Transverse colon (tissue), 4 donors: ENCODE measurements around the gene PPP1R12B.
"Not testable (repeated sequence)": the region's sequence is repeated elsewhere in the genome, so short reads cannot be mapped to it uniquely, and the experiment has no call there.

Experiments
- EP300 ChIP-seq: sonication (generic); formaldehyde crosslinking; IDR thresholded peaks from one replicate; pipeline ENCODE4 v1.6.1; 2017; ENCODE audit warnings: antibody characterized with exemption, low read depth
- POLR2A ChIP-seq: fragments of 450-650 bp; IDR thresholded peaks from one replicate; pipeline ENCODE4 v1.6.1; 2016; ENCODE audit warnings: antibody characterized with exemption, mild to moderate bottlenecking, moderate library complexity
- POLR2AphosphoS5 ChIP-seq, 3 donors: sonication (generic); formaldehyde crosslinking; IDR thresholded peaks; one replicate each; pipeline ENCODE4 v1.6.1; 2016; ENCODE audit warnings: antibody characterized with exemption in 3 of 3
- TF ChIP-seq, protein P1 (sequence below), 5 experiments: fragments of 200-600 bp in 3 of 5; fragments of 450-650 bp in 2 of 5; sonication (generic) in 3 of 5; IDR thresholded peaks; 1 replicate in 2 of 5; 2 replicates in 3 of 5; pipeline ENCODE4 v1.5.1; 2016 to 2017; ENCODE audit warnings: antibody characterized with exemption in 5 of 5, inconsistent platforms in 3 of 5, mild to moderate bottlenecking in 2 of 5, moderate library complexity in 1 of 5

DNA sequence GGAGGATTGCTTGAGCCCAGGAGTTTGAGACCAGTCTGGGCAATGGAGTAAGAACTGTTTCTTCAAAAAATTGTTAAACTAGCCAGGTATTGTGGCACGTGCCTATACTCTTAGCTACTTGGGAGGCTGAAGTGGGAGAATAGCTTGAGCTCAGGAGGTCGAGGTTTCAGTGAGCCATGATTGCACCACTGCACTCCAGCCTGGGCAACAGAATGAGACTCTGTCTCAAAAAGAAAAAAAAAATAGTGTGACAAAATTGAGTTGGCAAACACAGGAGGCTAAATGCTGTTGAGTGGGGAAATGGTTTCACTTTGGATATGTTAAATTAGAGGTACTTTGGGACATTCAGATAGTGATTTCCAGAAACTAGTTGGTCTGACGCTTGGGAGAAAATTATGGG is 197.9 kb downstream of the PPP1R12B start:
- TF ChIP-seq, protein P1, sequence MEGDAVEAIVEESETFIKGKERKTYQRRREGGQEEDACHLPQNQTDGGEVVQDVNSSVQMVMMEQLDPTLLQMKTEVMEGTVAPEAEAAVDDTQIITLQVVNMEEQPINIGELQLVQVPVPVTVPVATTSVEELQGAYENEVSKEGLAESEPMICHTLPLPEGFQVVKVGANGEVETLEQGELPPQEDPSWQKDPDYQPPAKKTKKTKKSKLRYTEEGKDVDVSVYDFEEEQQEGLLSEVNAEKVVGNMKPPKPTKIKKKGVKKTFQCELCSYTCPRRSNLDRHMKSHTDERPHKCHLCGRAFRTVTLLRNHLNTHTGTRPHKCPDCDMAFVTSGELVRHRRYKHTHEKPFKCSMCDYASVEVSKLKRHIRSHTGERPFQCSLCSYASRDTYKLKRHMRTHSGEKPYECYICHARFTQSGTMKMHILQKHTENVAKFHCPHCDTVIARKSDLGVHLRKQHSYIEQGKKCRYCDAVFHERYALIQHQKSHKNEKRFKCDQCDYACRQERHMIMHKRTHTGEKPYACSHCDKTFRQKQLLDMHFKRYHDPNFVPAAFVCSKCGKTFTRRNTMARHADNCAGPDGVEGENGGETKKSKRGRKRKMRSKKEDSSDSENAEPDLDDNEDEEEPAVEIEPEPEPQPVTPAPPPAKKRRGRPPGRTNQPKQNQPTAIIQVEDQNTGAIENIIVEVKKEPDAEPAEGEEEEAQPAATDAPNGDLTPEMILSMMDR (IDR thresholded peaks at IDR 0.05), result not testable (repeated sequence)
- not testable (repeated sequence) for TF ChIP-seq POLR2A; EP300; POLR2AphosphoS5 (IDR thresholded peaks at IDR 0.05)
